ENCODE data around the gene COA1.
"Not testable (repeated sequence)": the region's sequence is repeated elsewhere in the genome, so short reads cannot be mapped to it uniquely, and the experiment has no call there.

COA1 gene

GRCh38 chr7:43735802-43736603 is 6.7 kb upstream of the COA1 start:
- Histone ChIP-seq H3K36me3 (replicated peaks; ENCODE audit: low read depth, low read length) (no peaks in the 10 kb centered on the region), H2AFZ (ENCODE audit: low read depth, low read length) (0 out of 2 replicates have a peak overlapping the region, but pooled peaks have one; percentile 38), H4K20me1 (ENCODE audit: insufficient read depth, low read length) (no peaks in the 10 kb centered on the region), H3K4me3 (ENCODE audit: low read length) (no peak overlapping the region), H3K9ac (ENCODE audit: low read length) (no peak overlapping the region; the same call in 1 of the 2 replicates), H3K4me1 (ENCODE audit: low read length) (peaks cover 40% of the 10 kb centered on the region), H3K79me2 (ENCODE audit: low read length) (no peaks in the 10 kb centered on the region), H3K27ac (ENCODE audit: low read length) (peak overlapping the region; percentile 59), H3K4me2 (ENCODE audit: low read length) (peak overlapping the region; percentile 42), H3K9me3 (ENCODE audit: insufficient read depth, low read length) (no peaks in the 10 kb centered on the region), H3K27me3 (ENCODE audit: low read depth, low read length) (no peaks in the 10 kb centered on the region)
- TF ChIP-seq CTCF (IDR thresholded peaks at IDR 0.05; ENCODE audit: low read depth, low read length): no peak
- no peak for TF ChIP-seq EZH2phosphoT487 (IDR thresholded peaks at IDR 0.05; ENCODE audit: low read depth)

- peaks cover 40% of the 10 kb centered on the region for H3K4me1 ChIP-seq (ENCODE audit: low read length)
- no peak overlapping the region for H3K4me3 ChIP-seq (ENCODE audit: low read length)
- no peaks in the 10 kb centered on the region for H4K20me1 ChIP-seq (ENCODE audit: insufficient read depth, low read length)
- peak overlapping the region; percentile 59 for H3K27ac ChIP-seq (ENCODE audit: low read length)
- no peak overlapping the region for H3K9ac ChIP-seq (ENCODE audit: low read length)
- no peak for TF ChIP-seq CTCF (IDR thresholded peaks at IDR 0.05; ENCODE audit: low read depth, low read length)
- TF ChIP-seq EZH2phosphoT487 (IDR thresholded peaks at IDR 0.05; ENCODE audit: low read depth): no peak
- no peaks in the 10 kb centered on the region for H3K9me3 ChIP-seq (ENCODE audit: insufficient read depth, low read length)
- H2AFZ ChIP-seq (ENCODE audit: low read depth, low read length): 0 out of 2 replicates have a peak overlapping the region, but pooled peaks have one; percentile 38
- H3K79me2 ChIP-seq (ENCODE audit: low read length): no peaks in the 10 kb centered on the region
- H3K4me2 ChIP-seq (ENCODE audit: low read length): peak overlapping the region; percentile 42
- H3K36me3 ChIP-seq (replicated peaks; ENCODE audit: low read depth, low read length): no peaks in the 10 kb centered on the region
- no peaks in the 10 kb centered on the region for H3K27me3 ChIP-seq (ENCODE audit: low read depth, low read length)
Observed at GRCh38 chr7:43735403-43735801, 6.1 kb upstream of the COA1 start.

GRCh38 chr7:43734575-43735332 is 5.4 kb upstream of the COA1 start:
- not testable (repeated sequence) for H3K27me3 ChIP-seq (ENCODE audit: low read depth, low read length); H3K79me2 ChIP-seq (ENCODE audit: low read length); H3K9ac ChIP-seq (ENCODE audit: low read length); H3K9me3 ChIP-seq (ENCODE audit: insufficient read depth, low read length); H3K36me3 ChIP-seq (replicated peaks; ENCODE audit: low read depth, low read length); H4K20me1 ChIP-seq (ENCODE audit: insufficient read depth, low read length)
- H3K4me1 ChIP-seq (ENCODE audit: low read length): peaks cover 39% of the 10 kb centered on the region
- H3K4me2 ChIP-seq (ENCODE audit: low read length): peak overlapping the region; percentile 52
- H3K4me3 ChIP-seq (ENCODE audit: low read length): peak overlapping the region; percentile 37; the same call in 1 of the 2 replicates
- H2AFZ ChIP-seq (ENCODE audit: low read depth, low read length): 0 out of 2 replicates have a peak overlapping the region, but pooled peaks have one; percentile 56
- H3K27ac ChIP-seq (ENCODE audit: low read length): peak overlapping the region; percentile 43; the same call in 1 of the 2 replicates

GRCh38 chr7:43731494-43731893 is 2.2 kb upstream of the COA1 start:
- not testable (repeated sequence) for H2AFZ ChIP-seq (ENCODE audit: low read depth, low read length); H3K27ac ChIP-seq (ENCODE audit: low read length); H3K9ac ChIP-seq (ENCODE audit: low read length); H3K4me3 ChIP-seq (ENCODE audit: low read length); H4K20me1 ChIP-seq (ENCODE audit: insufficient read depth, low read length); H3K36me3 ChIP-seq (replicated peaks; ENCODE audit: low read depth, low read length); H3K27me3 ChIP-seq (ENCODE audit: low read depth, low read length); H3K9me3 ChIP-seq (ENCODE audit: insufficient read depth, low read length)
- Histone ChIP-seq H3K79me2 (ENCODE audit: low read length) (peaks cover 28% of the 10 kb centered on the region), H3K4me2 (ENCODE audit: low read length) (peak overlapping the region; percentile 8; the same call in 1 of the 2 replicates), H3K4me1 (ENCODE audit: low read length) (peaks cover 50% of the 10 kb centered on the region)

- Histone ChIP-seq H2AFZ (ENCODE audit: low read depth, low read length) (peak overlapping the region; percentile 89), H3K36me3 (replicated peaks; ENCODE audit: low read depth, low read length) (peaks cover 6% of the 10 kb centered on the region), H3K9ac (ENCODE audit: low read length) (peak overlapping the region; percentile 88), H3K9me3 (ENCODE audit: insufficient read depth, low read length) (no peaks in the 10 kb centered on the region), H3K79me2 (ENCODE audit: low read length) (peaks cover 43% of the 10 kb centered on the region), H3K4me2 (ENCODE audit: low read length) (peak overlapping the region; percentile 84), H3K27ac (ENCODE audit: low read length) (peak overlapping the region; percentile 43; the same call in 1 of the 2 replicates), H3K4me3 (ENCODE audit: low read length) (peak overlapping the region; percentile 92), H3K27me3 (ENCODE audit: low read depth, low read length) (no peaks in the 10 kb centered on the region), H4K20me1 (ENCODE audit: insufficient read depth, low read length) (peaks cover 8% of the 10 kb centered on the region), H3K4me1 (ENCODE audit: low read length) (peaks cover 33% of the 10 kb centered on the region)
- TF ChIP-seq CTCF (IDR thresholded peaks at IDR 0.05; ENCODE audit: low read depth, low read length): no peak
- no peak for TF ChIP-seq EZH2phosphoT487 (IDR thresholded peaks at IDR 0.05; ENCODE audit: low read depth)
Observed at GRCh38 chr7:43729924-43730248, 563 bp upstream of the COA1 start.
